ENCODE data around the gene ENPEP.

DNA sequence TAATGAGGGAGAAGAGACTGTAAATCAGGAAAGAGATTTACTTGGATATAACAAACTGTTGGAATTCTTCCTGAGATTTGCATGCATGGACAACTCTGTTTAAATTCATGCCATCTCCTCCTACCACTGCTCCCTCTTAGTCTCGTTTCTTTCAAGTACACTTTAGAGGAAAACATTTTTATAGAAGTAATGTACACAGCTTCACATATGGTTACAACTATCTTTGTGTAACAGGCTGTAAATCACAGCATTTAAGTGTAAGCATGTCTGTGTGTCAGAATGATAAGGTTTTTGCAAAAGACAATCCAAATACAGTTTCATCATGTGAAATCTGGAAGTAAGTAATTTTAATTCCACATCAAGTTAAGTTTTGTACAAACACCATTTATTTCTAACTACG, 21.5 kb upstream of the ENPEP start:
- TF ChIP-seq, protein P1, sequence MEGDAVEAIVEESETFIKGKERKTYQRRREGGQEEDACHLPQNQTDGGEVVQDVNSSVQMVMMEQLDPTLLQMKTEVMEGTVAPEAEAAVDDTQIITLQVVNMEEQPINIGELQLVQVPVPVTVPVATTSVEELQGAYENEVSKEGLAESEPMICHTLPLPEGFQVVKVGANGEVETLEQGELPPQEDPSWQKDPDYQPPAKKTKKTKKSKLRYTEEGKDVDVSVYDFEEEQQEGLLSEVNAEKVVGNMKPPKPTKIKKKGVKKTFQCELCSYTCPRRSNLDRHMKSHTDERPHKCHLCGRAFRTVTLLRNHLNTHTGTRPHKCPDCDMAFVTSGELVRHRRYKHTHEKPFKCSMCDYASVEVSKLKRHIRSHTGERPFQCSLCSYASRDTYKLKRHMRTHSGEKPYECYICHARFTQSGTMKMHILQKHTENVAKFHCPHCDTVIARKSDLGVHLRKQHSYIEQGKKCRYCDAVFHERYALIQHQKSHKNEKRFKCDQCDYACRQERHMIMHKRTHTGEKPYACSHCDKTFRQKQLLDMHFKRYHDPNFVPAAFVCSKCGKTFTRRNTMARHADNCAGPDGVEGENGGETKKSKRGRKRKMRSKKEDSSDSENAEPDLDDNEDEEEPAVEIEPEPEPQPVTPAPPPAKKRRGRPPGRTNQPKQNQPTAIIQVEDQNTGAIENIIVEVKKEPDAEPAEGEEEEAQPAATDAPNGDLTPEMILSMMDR (IDR thresholded peaks at IDR 0.05; ENCODE audit: poor library complexity): no peak
- no peak for TF ChIP-seq EZH2 (IDR thresholded peaks at IDR 0.05; ENCODE audit: borderline replicate concordance)
- no peak for TF ChIP-seq EZH2phosphoT487 (IDR thresholded peaks at IDR 0.05; ENCODE audit: low read depth, severe bottlenecking, unreplicated experiment)

All from hepatocyte (in vitro differentiated cells).